Measurements from ENCODE around the gene GNPTAB.
"Not testable (repeated sequence)": the region's sequence is repeated elsewhere in the genome, so short reads cannot be mapped to it uniquely, and the experiment has no call there.

Gene GNPTAB

DNA sequence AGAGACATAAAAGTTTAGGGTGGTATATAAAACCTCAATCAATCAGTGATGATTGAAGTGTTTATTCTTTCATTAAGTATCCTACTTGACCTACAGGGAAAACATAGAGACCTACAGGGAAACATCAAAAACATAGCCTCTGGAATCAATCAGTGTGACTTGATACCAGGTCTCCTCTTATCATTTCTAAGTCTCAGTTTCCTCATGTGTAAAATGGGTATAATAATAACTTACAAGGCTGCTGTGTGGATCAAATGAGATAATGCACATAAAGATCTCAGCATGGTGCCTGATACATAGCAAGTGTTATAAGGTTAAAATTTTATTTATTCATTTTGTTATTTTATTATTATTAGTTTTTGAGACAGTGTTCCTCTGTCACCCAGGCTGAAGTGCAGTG is 22.2 kb upstream of the GNPTAB start:
- no peak for DNase-seq (ENCODE audit: low read depth in 2 of 2)

DNA sequence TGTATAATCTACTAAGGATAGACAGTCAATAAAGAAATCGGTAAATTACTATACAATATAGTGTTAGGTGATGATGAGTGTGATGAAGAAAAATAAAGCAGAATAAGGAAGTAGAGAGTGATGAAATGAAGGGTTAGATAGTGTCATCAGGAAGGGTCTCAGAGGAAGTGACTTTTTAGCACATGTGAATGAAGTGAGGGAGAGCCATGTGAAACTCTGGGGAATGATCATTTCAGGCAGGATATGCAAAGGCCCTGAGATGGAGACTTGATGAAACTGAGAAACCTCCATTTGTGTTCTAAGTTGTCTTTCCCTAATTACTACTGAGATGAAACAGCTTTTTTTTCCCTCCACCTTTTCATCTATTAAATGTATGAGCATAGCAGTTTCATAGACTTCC is 19.4 kb upstream of the GNPTAB start:
- no peak for DNase-seq (ENCODE audit: low read depth in 2 of 2)

DNA sequence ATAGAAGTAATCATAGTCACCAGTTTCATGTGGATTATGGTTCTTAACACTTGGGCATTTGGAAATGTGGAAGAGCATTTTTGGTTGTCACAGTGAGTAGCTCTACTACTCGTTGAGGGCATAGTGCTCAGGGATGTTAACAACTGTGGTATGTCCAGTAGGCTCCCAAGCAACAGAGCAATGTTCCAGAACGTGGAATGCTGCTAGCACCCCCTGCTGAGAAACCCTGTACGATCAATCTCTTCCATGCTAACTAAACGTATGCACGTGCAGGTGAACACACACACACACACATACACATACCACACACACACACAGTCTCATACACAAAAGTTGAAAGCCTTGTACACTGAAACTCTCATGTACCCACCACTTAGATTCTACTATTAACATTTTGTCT is 16.6 kb upstream of the GNPTAB start:
- no peak for DNase-seq (ENCODE audit: low read depth in 2 of 2)

DNA sequence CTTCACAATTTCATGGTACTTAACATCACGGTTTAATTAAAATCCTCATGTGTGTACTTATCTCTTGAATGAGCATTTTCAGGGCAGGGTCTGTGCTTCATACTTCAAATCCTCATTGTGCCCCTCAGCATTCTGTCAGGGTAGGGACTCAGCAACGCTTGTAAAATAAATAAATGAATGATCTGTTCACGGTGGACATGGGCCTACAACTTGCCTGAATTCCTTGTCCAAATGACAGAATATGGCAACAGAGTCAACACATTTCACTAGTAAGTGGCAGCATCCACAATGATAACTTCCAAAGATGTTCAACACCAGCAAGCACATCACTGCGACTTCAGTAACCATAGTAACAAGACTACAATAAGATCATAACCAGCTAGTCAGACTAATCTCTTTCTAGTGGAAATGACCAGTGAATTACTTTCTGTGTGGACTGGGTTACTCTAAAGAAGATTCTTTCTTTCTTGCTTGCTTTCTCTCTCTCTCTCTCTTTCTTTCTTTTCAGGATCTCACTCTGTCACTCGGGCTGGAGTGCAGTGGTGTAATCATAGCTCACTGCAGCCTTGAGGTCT is 14.5 kb upstream of the GNPTAB start:
- no peak for DNase-seq (ENCODE audit: low read depth in 2 of 2)

DNA sequence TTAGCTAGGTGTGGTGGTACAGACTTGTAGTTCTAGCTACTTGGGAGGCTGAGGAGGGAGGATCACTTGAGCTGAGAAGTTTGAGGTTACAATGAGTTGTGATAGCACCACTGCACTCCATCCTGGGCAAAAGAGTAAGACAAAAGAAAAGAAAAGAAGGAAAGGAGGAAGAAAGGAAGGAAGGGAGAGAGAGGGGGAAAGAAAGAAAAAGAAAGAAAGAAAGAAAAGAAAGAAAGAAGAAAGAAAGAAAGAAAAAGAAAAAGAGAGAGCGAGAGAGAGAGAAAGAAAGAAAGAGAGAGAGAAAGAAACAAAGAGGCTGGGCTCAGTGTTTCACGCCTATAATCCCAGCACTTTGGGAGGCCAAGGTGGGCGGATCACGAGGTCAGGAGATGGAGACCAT is 10.3 kb upstream of the GNPTAB start:
- no peak for DNase-seq (ENCODE audit: low read depth in 2 of 2)

DNA sequence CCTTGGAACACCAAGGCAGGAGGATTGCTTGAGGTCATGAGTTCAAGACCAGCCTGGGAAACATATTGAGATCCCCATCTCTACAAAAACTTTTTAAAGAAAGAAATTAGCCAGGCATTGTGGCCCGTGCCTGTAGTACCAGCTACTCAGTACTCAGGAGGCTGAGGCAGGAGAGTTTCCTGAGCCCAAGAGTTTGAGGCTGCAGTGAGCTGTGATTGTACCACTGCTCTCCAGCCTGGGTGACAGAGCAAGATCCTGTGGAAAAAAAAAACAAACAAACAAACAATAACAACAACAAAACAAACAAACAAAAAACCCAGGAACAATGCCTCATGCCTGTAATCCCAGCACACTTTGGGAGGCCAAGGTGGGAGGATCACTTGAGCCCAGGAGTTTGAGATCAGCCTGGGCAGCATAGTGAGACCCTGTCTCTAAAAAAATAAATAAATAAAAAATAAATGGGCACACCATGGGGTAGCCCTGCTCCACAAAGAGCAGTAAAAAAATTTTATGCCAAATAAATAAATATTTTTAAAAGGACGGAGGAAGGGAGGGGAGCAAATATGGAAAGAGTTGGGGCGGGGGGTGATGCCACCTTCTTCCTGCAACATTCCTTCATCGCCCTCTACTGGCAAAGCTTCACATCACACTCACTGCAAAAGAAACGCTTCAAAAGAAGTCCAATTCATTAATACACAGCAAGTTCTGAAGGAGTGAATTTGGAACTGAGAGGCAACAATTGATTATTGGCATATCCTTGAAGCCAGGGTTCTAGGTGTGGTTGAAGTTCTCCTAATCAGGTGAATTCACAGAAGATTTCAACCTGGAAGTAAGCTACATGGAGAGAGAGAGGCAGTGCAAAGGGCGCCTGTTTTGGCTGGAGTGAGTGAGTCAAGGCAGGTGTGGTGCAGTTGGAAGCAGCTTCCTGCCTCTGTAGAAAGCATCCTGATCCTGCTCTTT is 8.8 kb upstream of the GNPTAB start:
- DNase-seq (ENCODE audit: low read depth in 2 of 2), result peak; percentile 26 to 30

DNA sequence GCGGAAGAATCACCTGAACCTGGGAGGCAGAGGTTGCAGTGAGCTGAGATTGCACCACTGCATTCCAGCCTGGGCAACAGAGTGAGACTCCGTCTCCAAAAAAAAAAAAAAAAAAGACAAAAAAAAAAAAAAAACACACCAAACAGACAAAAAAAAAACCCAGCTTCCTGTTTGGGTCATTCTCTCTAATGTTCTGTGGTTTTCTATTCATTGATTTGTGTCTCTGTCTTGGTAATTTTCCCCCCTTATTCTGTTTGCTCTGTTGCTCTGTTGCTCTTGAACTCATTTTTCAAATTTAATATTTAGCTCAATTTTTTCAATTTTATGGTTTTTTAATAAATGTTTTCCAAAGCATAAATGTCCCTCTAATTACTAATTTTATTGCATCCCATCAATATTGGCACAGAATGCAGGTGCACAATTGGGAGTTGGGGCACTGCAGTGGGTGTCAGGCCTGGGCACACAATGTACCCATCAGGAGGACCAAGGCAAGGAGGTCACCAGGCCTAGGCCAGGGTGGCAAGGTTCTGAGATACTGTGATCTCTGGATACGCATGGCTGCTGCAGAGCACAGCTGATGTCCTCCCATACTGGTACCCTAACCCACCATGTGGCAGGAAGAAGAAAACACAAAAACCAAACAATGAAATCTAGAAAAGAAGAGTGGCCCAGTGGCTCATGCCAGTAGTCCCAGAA is 8.0 kb upstream of the GNPTAB start:
- DNase-seq (ENCODE audit: low read depth in 2 of 2), result no peak

DNA sequence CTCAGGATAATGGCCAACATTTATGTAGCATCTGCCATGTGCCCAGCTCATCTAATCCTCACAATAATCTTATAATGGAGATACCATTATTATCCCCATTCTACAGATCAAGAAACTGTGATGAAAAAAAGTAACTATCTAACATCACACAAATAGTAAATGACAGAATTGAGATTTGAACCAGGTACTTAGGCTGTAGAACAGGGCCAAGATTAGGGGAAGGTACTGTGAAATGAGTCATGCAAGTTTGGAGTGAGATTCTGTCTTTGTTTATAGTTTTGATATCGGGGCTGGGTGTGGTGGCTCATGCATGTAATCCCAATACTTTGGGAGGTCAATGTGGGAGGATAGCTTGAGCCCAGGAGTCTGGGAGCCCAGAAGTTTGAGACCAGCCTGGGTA is 1.3 kb upstream of the GNPTAB start:
- DNase-seq (ENCODE audit: low read depth in 2 of 2), result no peak

DNA sequence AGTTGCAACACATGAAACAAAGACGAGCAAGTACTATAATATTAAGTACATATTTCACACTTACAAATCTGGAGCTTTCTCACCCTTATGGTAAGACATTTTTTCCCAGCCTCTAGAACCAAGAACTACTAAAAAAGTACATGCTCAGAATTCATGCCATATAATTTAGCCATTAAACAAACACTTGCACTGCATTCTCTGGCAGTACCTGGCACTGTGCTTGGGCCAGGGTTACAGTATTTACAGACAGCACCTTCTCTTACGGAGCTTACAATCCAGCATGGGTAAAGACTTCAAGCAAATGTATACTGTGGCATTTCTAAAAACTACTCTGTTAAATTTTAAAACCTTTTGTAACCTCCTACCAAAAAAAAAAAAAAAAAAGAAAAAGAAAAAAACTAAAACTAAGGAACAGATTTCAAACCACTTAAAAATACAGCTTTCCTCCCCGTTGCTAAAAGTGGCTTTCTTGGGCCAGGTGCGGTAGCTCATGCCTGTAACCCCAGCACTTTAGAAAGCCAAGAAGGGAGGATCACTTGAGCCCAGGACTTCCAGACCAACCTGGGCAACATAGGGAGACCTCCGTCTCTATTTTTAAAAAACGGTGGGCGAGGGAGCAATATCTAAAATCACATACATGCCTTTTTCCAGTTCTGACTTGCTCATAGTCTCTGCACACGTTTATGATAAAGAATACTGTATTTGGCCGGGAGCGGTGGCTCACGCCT is 956 bp downstream of the GNPTAB start:
- no peak for DNase-seq (ENCODE audit: low read depth in 2 of 2)

DNA sequence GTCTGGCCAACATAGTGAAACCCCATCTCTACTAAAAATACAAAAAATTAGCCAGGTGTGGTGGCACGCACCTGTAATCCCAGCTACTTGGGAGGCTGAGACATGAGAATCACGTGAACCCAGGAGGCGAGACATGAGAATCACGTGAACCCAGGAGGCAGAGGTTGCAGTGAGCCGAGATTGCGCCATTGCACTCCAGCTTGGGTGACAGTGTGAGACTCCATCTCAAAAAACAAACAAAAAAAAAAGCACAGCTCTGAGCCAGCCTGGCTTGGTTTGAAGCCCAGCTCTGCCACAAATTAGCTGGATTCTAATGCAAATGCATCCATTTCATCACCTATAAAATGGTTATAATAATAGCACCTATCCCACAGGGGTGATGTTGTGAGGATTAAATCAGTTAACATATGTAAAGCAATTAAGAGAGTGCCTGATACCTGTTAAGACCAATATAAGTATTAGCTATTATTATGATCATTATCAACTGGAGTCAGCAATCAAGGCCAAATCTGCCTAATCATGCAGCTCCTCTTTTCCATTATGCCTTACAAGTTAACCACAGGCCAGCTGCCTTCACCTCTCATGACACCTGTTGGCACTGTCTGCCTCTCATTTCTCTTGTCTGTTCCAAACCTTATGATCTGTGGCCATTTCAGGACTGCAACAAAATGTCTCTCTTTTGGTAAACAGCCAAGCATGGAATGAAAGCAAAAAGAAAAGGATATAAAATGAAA is 2.1 kb downstream of the GNPTAB start:
- DNase-seq (ENCODE audit: low read depth in 2 of 2), result no peak

DNA sequence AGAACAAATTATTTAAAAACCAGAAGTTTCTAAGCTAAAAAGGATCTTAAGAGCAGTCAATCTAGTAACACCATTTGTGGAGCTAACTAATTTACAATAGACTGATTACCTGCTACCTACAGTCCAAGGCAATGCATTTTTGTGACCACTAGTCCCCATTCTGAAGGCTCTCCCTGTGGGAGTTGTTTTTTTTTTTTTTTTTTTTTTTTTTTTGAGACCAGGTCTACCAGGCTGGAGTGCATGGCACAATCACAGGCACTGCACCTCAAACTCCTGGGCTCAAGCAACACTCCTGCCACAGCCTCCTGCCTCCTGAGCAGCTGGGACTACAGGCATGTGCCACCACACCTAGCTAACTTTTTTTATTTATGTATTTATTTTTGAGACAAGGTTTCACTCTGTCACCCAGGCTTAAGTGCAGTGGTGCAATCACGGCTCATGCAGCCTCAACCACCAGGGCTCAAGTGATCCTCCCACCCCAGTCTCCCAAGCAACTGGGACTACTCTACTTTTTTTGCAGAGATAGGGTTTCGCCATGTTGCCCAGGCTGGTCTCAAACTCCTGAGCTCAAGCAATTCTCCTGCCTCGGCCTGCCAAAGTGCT is 3.9 kb downstream of the GNPTAB start:
- no peak for DNase-seq (ENCODE audit: low read depth in 2 of 2)

DNA sequence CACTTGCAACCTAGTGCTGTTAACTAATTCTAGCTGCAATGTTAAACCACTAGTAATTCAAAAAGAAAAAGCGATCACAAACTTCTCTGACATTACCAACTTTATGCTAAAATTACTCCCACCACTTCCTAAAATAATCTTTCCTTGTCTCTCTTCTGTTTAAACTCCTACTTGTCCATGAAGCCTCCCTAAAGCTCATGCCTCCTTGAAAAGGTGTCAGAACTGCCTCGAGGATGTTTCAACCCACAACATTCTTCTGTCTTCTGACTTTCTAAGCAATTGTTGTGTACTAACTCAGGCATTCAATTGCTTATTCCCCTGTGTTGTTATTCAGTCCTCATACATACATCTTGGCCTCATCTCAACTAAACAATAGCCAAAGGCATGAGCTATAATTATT is 5.9 kb downstream of the GNPTAB start:
- DNase-seq (ENCODE audit: low read depth in 2 of 2), result no peak

DNA sequence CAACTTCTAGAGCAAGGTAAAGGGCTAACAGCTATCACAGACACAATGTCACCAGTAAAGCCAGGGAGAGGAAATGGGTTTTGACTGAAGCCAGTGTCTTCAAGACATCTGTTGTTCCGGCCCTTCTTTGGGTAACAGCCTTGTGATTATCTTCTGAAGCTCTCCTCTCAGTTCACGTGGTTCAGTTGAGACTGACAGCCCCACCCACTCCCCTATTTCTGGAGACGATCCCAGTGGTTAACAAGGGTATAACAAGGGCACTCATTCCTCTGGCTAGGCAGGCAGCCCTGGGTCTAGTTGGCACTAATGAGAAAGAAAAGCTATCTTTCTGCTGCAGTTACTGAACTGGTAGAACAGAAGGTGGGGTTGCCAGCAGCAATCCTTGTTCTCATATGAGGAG is 6.9 kb downstream of the GNPTAB start:
- no peak for DNase-seq (ENCODE audit: low read depth in 2 of 2)

DNA sequence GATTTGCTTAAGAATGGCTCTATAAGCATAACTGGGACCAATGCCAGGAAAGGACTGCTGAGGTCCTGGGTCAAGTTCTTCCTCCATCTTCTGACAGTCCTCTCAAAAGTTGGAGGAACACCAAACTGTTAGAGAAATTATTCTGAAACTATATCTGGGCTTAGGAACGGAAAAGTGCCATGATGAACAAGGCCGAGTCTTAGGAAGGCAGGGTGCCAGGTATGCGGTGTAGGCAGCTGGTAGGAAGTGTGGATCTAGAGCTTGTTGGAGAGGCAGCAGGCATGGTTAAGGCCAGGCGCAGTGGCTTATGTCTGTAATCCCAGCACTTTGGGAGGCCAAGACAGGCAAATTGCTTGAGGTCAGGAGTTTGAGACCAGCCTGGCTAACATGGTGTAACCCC is 7.7 kb downstream of the GNPTAB start:
- DNase-seq (ENCODE audit: low read depth in 2 of 2), result no peak

DNA sequence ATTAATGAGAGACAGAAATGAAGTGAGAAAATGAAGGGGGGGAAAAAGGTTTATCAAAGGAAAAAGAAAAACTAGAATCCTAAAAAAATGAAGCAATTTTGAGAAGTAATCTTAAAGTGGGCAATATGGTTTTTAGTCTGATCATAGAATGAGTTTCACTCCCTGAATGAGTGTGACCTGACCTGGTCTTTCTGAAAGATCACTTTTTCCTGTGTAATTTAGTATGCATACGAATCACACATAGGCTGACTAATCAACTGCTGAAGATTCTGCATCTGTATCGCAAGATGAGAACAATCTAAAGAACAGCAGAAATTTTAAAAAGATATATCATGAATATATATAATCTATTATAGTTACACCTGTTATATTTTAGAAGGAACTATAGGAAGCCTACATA is 11.3 kb downstream of the GNPTAB start:
- DNase-seq (ENCODE audit: low read depth in 2 of 2), result no peak

DNA sequence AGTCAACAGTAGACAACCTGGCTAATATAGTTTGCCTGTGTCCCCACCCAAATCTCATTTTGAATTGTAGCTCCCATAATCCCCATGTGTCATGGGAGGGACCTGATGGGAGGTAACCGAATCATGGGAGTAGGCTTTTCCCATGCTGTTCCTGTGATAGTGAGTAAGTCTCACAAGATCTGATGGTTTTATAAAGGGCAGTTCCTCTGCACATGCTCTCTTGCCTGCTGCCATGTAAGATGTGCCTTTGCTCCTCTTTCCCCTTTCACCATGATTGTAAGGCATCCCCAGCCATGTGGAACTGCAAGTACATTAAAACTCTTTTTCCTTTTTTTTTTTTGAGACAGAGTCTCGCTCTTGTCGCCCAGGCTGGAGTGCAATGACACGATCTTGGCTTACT is 12.1 kb downstream of the GNPTAB start:
- DNase-seq (ENCODE audit: low read depth in 2 of 2), result not testable (repeated sequence)

DNA sequence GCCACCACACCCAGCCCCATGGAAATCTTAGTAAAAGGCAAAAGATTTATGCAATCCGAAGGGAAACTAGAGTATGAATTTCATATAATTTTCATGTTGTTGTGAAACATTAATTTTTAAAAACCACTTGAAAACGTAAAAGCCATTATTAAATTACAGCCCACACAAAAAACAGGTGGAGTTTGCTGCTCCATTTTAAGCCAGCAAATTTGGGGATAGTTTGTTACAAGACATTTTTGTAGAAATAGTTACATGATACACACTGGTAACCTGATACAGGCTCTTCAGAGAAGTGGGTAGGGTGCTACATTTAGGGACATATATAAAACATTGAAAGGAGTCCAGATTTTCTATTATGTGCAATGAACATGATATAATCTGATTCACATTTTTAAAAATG is 17.6 kb downstream of the GNPTAB start:
- no peak for DNase-seq (ENCODE audit: low read depth in 2 of 2)

DNA sequence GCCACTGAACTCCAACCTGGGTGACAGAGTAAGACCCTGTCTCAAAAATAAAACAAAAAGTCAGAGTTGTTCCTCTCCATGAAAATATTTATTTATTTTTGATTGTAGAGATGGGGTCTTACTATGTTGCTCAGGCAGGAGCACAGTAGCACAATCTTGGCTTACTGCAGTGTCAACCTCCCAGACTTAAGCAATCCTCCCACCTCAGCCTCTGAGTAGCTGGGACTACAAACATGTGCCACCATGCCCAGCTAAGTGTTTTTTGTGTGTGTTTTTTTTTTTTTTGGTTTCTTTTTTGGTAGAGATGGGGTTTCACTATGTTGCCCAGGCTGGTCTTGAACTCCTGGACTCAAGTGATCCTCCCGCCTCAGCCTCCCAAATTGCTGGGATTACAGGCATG is 18.0 kb downstream of the GNPTAB start:
- not testable (repeated sequence) for DNase-seq (ENCODE audit: low read depth in 2 of 2)

DNA sequence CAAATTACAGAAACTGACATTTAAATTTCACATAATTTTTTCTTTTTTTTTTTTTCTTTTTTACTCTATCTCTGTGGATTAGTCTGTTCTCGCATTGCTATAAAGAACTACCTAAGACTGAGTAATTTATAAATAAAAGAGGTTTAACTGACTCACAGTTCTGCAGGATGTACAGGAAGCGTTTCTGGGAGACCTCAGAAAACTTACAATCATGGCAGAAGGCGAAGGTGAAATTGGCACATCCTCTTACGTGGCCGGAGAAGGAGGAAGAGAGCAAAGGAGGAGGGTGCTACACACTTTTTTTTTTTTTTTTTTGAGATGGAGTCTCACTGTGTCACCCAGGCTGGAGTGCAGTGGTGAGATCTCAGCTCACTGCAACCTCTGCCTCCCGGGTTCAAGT is 19.4 kb downstream of the GNPTAB start:
- DNase-seq (ENCODE audit: low read depth in 2 of 2), result not testable (repeated sequence)

DNA sequence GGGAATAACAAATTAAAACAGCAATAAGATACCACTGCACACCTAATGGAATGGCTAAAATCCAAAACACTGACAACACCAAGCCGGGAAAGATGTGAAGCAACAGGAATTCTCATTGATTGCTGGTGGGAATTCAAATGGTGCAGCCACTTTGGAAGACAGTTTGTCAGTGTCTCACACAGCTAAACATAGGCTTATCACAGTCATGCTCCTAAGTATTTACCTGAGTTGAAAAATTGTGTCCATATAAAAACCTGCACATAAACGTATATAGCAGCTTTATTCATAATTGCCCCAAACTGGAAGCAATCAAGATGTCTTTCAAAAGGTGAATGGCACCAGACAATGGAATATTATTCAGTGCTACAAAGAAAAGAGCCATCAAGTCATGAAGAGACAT is 21.6 kb downstream of the GNPTAB start:
- DNase-seq (ENCODE audit: low read depth in 2 of 2), result no peak

DNA sequence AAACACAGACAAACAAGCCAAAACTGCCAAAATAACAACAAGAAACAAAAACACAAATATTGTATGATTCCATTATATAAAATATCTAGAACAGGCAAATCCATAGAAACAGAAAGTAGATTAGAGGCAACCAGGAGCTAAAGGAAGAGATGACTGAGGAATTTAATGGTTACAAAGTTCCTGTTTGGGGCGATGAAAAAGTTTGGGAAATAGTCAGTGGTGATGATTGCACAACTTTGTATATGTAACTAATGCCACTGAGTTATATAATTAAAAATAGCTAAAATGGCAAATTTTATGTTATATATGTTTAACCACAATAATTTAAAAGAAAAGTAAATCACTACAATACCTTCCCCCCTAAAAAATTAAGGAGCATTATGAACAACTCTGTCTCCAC is 24.5 kb downstream of the GNPTAB start:
- no peak for DNase-seq (ENCODE audit: low read depth in 2 of 2)
